K562 (cell line): ENCODE results near the gene SYNGR4. TPM values are rescaled to one million over a fixed set of nuclear protein-coding genes. Genes with fewer than 3 reads are reported as not detected.

Experiments
- ATF7 ChIP-seq: fragments of 450-650 bp; IDR thresholded peaks from 2 replicates; pipeline ENCODE4 v1.7.1; 2014; ENCODE audit warnings: mild to moderate bottlenecking, moderate library complexity
- CBX5 ChIP-seq: IDR thresholded peaks from 2 replicates; pipeline ENCODE4 v1.6.1; 2014; ENCODE audit warnings: low read depth, borderline replicate concordance
- CCNT2 ChIP-seq: IDR thresholded peaks from 2 replicates; pipeline ENCODE4 v1.6.1; 2011; ENCODE audit warnings: borderline replicate concordance, low read depth, mild to moderate bottlenecking, moderate library complexity, mixed read lengths, low read length; ENCODE audit not compliant: insufficient read length; ENCODE audit errors: extremely low read depth
- E2F8 ChIP-seq: fragments of 450-650 bp; IDR thresholded peaks from 2 replicates; pipeline ENCODE4 v1.7.1; 2018; ENCODE audit warnings: mild to moderate bottlenecking, low read depth; ENCODE audit not compliant: partially characterized antibody
- EP300 ChIP-seq: IDR thresholded peaks from 2 replicates; pipeline ENCODE4 v1.6.1; 2012; ENCODE audit warnings: low read length, improper control_type of control experiment
- EP400 ChIP-seq: fragments of 450-650 bp; IDR thresholded peaks from 2 replicates; pipeline ENCODE4 v1.6.1; 2017; ENCODE audit warnings: antibody characterized with exemption, mild to moderate bottlenecking, moderate library complexity
- ETV6 ChIP-seq, 3 experiments: fragments of 150-350 bp in 1 of 3; sonication (generic) in 1 of 3; formaldehyde crosslinking in 1 of 3; IDR thresholded peaks; 2 replicates each; pipeline versions ENCODE4 v1.6.1 to v1.8.0; 2014 to 2022; ENCODE audit warnings: borderline replicate concordance in 2 of 3, low read depth in 2 of 3, antibody characterized with exemption in 1 of 3, low read length in 1 of 3, mild to moderate bottlenecking in 1 of 3, missing genetic modification reagents in 1 of 3
- HDGF ChIP-seq: fragments of 450-650 bp; IDR thresholded peaks from 2 replicates; pipeline ENCODE4 v1.6.1; 2016
- HMG20B ChIP-seq: fragments of 250-450 bp; sonication (Bioruptor Pico); IDR thresholded peaks from 2 replicates; pipeline ENCODE4 v1.5.0; 2021; ENCODE audit warnings: mild to moderate bottlenecking
- HSF4 ChIP-seq: fragments of 250-450 bp; sonication (Bioruptor Pico); IDR thresholded peaks from 2 replicates; pipeline ENCODE4 v2.1.2; 2022; ENCODE audit warnings: mild to moderate bottlenecking, moderate library complexity, borderline replicate concordance
- KDM4B ChIP-seq, 2 experiments: fragments of 450-650 bp in 1 of 2; sonication (generic) in 1 of 2; IDR thresholded peaks; 2 replicates each; pipeline ENCODE4 v1.6.1; 2016 to 2017; ENCODE audit warnings: borderline replicate concordance in 2 of 2, antibody characterized with exemption in 1 of 2, low read depth in 1 of 2, mild to moderate bottlenecking in 1 of 2
- MAFK ChIP-seq: IDR thresholded peaks from 2 replicates; pipeline ENCODE4 v1.6.1; 2011; ENCODE audit warnings: low read length, improper control_type of control experiment
- MXD1 ChIP-seq: fragments of 250-450 bp; sonication (Bioruptor Pico); IDR thresholded peaks from 2 replicates; pipeline ENCODE4 v1.8.0; 2021; ENCODE audit warnings: borderline replicate concordance, mild to moderate bottlenecking, moderate library complexity; ENCODE audit not compliant: poor library complexity, severe bottlenecking
- NELFE ChIP-seq: IDR thresholded peaks from 2 replicates; pipeline ENCODE4 v1.6.1; 2011; ENCODE audit warnings: mild to moderate bottlenecking; ENCODE audit not compliant: insufficient read depth, insufficient read length
- NUFIP1 ChIP-seq: fragments of 450-650 bp; IDR thresholded peaks from 2 replicates; pipeline ENCODE4 v1.6.1; 2018; ENCODE audit not compliant: partially characterized antibody
- SRF ChIP-seq, 2 experiments: fragments of 250-450, 450-650 bp in 1 of 2; sonication (Bioruptor Pico) in 1 of 2; sonication (generic) in 1 of 2; formaldehyde crosslinking; IDR thresholded peaks; 2 replicates each; pipeline versions ENCODE4 v1.5.0 to v1.5.1; 2020 to 2022; ENCODE audit warnings: mild to moderate bottlenecking in 1 of 2, missing genetic modification reagents in 1 of 2
- TAF9B ChIP-seq: fragments of 450-650 bp; IDR thresholded peaks from 2 replicates; pipeline ENCODE4 v1.6.1; 2018; ENCODE audit warnings: mild to moderate bottlenecking; ENCODE audit not compliant: partially characterized antibody
- ZNF253 ChIP-seq: fragments of 250-450 bp; sonication (Bioruptor Pico); conservative IDR thresholded peaks from 2 replicates; pipeline ENCODE4 v1.6.1; 2021; ENCODE audit warnings: mild to moderate bottlenecking
- ZNF384 ChIP-seq: IDR thresholded peaks from 2 replicates; pipeline ENCODE4 v1.6.1; 2012; ENCODE audit warnings: low read depth, low read length, improper control_type of control experiment
- ZNF57 ChIP-seq: fragments of 450-650 bp; formaldehyde crosslinking; IDR thresholded peaks from 2 replicates; pipeline ENCODE4 v1.4.0; 2020; ENCODE audit warnings: mild to moderate bottlenecking, moderate library complexity
- ZSCAN29 ChIP-seq: fragments of 450-650 bp; IDR thresholded peaks from 2 replicates; pipeline ENCODE4 v1.6.1; 2017
- polyA plus RNA-seq, 8 experiments: library from polyadenylated mRNA; depleted of rRNA in 4 of 8; stranded (reverse) in 5 of 8; unstranded in 3 of 8; fragments of >200 nt; fragmentation: Nextera tagmentation in 2 of 8; fragmentation: Illumina TruSeq in 1 of 8; extraction: Ambion mirVana in 2 of 8; extraction: Trizol in 1 of 8; gene quantifications; 2 replicates each; pipeline versions ENCODE4 v1.2.1 to v1.2.3, GENCODE V29; 2011 to 2014; ENCODE audit warnings: inconsistent platforms in 1 of 8, missing spikeins in 1 of 8
- total RNA-seq, 7 experiments: library from RNA; depleted of rRNA in 6 of 7; stranded (reverse); fragments of >200 nt in 6 of 7; fragmentation: Illumina TruSeq in 2 of 7; extraction: Trizol in 2 of 7; gene quantifications; 2 replicates each; pipeline versions ENCODE4 v1.2.1 to v1.2.3, GENCODE V29; 2011 to 2021; ENCODE audit warnings: low replicate concordance in 1 of 7
- TF ChIP-seq, protein P1 (sequence below): fragments of 250-450 bp; sonication (Bioruptor Pico); IDR thresholded peaks from 2 replicates; pipeline ENCODE4 v1.5.0; 2022; ENCODE audit warnings: mild to moderate bottlenecking

SYNGR4 gene
- total and polyA plus RNA-seq, 9 of the 15 experiments (the other 6 are each of a cell fraction or from before 2014, with no cell fraction given): 0.07 to 0.14 TPM; not detected in 7

DNA sequence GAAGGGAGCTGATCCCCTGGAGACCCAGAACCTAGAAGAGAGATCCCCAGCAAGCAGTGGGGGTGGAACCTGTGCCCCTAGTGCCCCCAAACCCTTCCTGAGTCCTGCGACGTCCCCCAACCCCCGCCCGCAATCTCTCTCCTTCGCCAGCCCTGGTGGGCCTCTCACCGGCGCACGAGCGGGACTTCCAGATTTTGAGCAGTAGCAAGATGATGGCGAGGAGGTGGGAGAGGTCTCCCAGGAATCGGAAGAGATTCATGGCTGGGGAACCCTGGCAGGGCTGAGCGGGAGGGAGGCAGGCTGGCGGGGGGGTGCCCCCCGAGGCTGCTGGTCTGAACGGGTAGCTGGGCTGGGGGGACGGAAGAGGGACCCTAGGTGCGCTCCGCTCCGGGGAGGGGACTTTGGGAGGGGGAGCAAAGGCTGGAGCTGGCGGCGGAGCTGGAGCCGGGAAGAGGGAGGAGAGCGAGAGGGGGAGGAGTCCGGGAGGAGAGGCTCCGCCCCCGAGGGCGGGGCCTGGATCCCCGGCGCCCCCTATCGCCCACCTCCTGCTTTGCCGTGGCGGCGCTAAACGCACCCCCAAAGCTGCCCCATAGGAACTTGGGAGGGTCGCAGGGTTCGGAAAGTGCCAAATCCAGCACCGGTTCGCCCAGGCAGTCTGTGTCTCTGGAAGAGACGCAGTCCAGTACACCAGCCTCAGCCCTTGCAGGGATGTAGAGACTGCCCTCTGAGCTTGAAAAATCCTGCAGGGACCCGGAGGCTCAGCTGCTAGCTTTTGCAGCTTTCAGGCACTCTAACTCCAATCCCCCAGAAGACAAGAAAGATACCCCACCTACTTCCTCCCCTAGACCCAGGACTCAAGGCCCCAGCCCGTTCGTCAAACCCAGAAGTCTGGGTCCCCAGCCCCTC lies 27.2 kb downstream of the SYNGR4 start, which contains the start of gene KDELR1 (continued):
- TF ChIP-seq E2F8: no peak
- no peak for TF ChIP-seq MXD1 (CRISPR knock-in tag)
- TF ChIP-seq HMG20B: no peak
- TF ChIP-seq EP400: peak; percentile 3; the same call in 1 of the 2 replicates
- no peak for TF ChIP-seq CCNT2
- TF ChIP-seq ZNF253: no peak
- no peak for TF ChIP-seq ZNF384
- TF ChIP-seq TAF9B: peak; percentile 59
- TF ChIP-seq KDM4B (IDR thresholded peaks at IDR 0.05; ENCODE audit: borderline replicate concordance in 2 of 2, low read depth in 1 of 2): 0 out of 4 replicates have a peak, but pooled peaks of 1 of the 2 experiments have one; percentile 39
- TF ChIP-seq CBX5: no peak
- TF ChIP-seq ATF7: peak; percentile 11; the same call in 1 of the 2 replicates
- TF ChIP-seq MAFK: no peak
- TF ChIP-seq, protein P1, sequence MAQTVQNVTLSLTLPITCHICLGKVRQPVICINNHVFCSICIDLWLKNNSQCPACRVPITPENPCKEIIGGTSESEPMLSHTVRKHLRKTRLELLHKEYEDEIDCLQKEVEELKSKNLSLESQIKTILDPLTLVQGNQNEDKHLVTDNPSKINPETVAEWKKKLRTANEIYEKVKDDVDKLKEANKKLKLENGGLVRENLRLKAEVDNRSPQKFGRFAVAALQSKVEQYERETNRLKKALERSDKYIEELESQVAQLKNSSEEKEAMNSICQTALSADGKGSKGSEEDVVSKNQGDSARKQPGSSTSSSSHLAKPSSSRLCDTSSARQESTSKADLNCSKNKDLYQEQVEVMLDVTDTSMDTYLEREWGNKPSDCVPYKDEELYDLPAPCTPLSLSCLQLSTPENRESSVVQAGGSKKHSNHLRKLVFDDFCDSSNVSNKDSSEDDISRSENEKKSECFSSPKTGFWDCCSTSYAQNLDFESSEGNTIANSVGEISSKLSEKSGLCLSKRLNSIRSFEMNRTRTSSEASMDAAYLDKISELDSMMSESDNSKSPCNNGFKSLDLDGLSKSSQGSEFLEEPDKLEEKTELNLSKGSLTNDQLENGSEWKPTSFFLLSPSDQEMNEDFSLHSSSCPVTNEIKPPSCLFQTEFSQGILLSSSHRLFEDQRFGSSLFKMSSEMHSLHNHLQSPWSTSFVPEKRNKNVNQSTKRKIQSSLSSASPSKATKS (CRISPR knock-in tag): no peak
- TF ChIP-seq ZNF57 (CRISPR knock-in tag): no peak
- no peak for TF ChIP-seq NELFE
- TF ChIP-seq ETV6 (IDR thresholded peaks at IDR 0.05; ENCODE audit: borderline replicate concordance in 1 of 2, low read depth in 2 of 2, low read length in 1 of 2): no peak
- no peak for TF ChIP-seq ETV6 (CRISPR knock-in tag; IDR thresholded peaks at IDR 0.05; ENCODE audit: borderline replicate concordance)
- TF ChIP-seq EP300: no peak
- no peak for TF ChIP-seq ZSCAN29
- TF ChIP-seq SRF (CRISPR knock-in tag; IDR thresholded peaks at IDR 0.05): 0 out of 4 replicates have a peak, but pooled peaks of 1 of the 2 experiments have one; percentile 32
- TF ChIP-seq NUFIP1: no peak
- no peak for TF ChIP-seq HSF4 (CRISPR knock-in tag)
- TF ChIP-seq HDGF: no peak
